HG03066 (cell line): ENCODE results near the gene DNMT3A.
A peak's percentile ranks its signal among the peaks of the same experiment; 100 is the strongest.

ENCODE experiments used
- ATAC-seq: cut with Tn5 transposase; IDR thresholded peaks from one replicate; pipeline ENCODE4 v1.9.1; 2021; ENCODE audit warnings: low read depth; ENCODE audit not compliant: unreplicated experiment

DNMT3A gene

GRCh38 chr2:25246558-25247290 is 95.0 kb downstream of the DNMT3A start:
- ATAC-seq = no peak

GRCh38 chr2:25246001-25246400 is 95.7 kb downstream of the DNMT3A start:
- no peak for ATAC-seq

GRCh38 chr2:25245141-25245540 is 96.6 kb downstream of the DNMT3A start:
- ATAC-seq = no peak

- no peak for ATAC-seq
Measured at GRCh38 chr2:25243995-25244394, 97.7 kb downstream of the DNMT3A start.

- no peak for ATAC-seq
Measured at GRCh38 chr2:25241452-25241851, 100.3 kb downstream of the DNMT3A start.

- ATAC-seq = no peak
Measured at GRCh38 chr2:25240636-25241035, 101.1 kb downstream of the DNMT3A start.

- ATAC-seq = no peak
Measured at GRCh38 chr2:25238920-25239319, 102.8 kb downstream of the DNMT3A start.

- ATAC-seq = no peak
Measured at GRCh38 chr2:25237764-25238163, 104.0 kb downstream of the DNMT3A start.

GRCh38 chr2:25236736-25237135 is 105.0 kb downstream of the DNMT3A start:
- ATAC-seq = no peak

- ATAC-seq = no peak
Measured at GRCh38 chr2:25234738-25235137, 107.0 kb downstream of the DNMT3A start.

GRCh38 chr2:25233916-25234605 is 107.7 kb downstream of the DNMT3A start:
- ATAC-seq = no peak

GRCh38 chr2:25232248-25232825 is 109.4 kb downstream of the DNMT3A start:
- ATAC-seq = no peak

GRCh38 chr2:25230948-25231311 is 110.8 kb downstream of the DNMT3A start:
- no peak for ATAC-seq

- ATAC-seq = no peak
Measured at GRCh38 chr2:25230198-25230947, 111.4 kb downstream of the DNMT3A start.

GRCh38 chr2:25229279-25230197 is 112.2 kb downstream of the DNMT3A start:
- ATAC-seq = no peak

- ATAC-seq = no peak
Measured at GRCh38 chr2:25228848-25229278, 112.9 kb downstream of the DNMT3A start.

GRCh38 chr2:25227576-25227975 is 114.1 kb downstream of the DNMT3A start:
- ATAC-seq = no peak

GRCh38 chr2:25226827-25227226 is 114.9 kb downstream of the DNMT3A start:
- ATAC-seq = peak; percentile 17

GRCh38 chr2:25222477-25223121 is 119.1 kb downstream of the DNMT3A start:
- no peak for ATAC-seq

GRCh38 chr2:25221579-25221978 is 120.1 kb downstream of the DNMT3A start:
- ATAC-seq = no peak
